Measurements from ENCODE around the gene MARCO. TPM values are rescaled to one million over a fixed set of nuclear protein-coding genes. Genes with fewer than 3 reads are reported as not detected.
"Not testable (repeated sequence)": the region's sequence is repeated elsewhere in the genome, so short reads cannot be mapped to it uniquely, and the experiment has no call there.

The MARCO gene
- total RNA-seq, 1 donor from 2014 or later, result 2.7 TPM

- DNase-seq, result no peak
Observed at GRCh38 chr2:118932949-118933348, 9.0 kb upstream of the MARCO start.

DNA sequence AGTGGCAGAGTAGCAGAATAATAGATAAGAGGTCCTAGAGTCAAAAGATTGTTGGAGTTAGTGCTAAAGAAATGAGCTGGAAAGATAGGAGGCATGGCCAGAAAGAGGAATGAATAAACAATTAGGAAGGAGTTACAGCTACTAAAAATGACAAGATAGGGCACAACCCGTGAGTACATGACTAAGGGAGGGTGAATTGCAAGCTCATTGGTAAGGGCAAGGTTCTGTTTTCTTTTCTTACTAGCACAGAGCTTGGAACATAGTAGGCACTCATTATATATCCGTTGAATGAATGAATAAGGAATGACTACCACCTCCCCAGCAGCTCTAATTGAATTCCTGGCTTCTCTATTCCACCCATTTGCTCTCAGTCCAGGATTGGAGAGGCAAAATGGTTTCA, 5.7 kb upstream of the MARCO start:
- no peak for DNase-seq

DNA sequence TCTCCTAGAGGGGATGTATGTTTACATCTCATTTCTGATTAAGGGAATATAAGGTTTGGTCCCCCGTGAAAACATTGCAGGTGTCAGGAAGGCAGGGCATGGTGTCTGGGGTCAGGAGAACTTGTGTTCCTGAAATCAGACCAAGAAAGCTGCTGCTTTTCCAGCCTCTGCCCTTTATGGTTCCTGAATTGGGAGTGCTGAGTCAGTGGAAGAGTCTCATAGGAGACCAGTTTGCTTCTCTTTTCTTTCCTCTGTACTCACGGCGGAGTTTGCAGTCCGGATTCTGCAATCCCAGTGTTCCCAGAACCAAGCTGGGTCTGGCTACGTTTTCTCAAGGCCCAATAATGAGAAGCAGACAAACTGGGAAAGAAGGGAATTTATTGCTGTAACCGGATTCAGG, 5.1 kb upstream of the MARCO start:
- no peak for DNase-seq

- no peak for DNase-seq
Observed at GRCh38 chr2:118937817-118938216, 4.2 kb upstream of the MARCO start.

- DNase-seq, result no peak
Observed at GRCh38 chr2:118939994-118940393, 2.0 kb upstream of the MARCO start.

DNA sequence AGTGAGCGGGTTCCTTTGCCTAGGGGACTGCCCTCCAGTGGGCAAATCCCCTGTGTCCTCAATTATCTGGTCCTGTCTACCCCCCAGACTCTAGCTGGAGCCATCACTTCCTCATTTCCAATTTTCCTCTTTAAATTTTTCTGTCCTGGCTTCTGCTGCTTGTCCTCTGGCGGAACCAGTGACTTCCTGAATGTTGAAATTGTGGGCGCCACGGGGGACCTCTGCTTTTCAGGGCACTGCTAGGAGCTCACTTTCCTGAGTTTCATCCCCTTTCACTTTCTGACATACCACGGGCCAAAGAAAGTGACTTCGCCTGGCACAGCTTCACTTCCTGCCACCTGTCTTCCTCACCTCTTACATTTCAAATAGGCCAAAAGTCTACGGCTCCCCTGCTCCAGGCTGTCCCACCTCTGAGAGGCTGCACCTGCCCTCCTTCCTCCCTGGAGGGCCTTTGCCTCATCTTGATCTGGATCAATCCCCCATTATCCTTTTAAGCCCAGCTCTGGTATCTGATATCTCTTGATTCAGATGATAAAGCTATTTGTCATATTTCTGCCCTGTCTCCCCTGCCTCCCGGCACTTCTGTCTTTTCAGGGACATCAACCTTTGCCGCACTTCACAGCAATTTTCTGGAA, 1.4 kb upstream of the MARCO start:
- DNase-seq, result peak; percentile 6

DNA sequence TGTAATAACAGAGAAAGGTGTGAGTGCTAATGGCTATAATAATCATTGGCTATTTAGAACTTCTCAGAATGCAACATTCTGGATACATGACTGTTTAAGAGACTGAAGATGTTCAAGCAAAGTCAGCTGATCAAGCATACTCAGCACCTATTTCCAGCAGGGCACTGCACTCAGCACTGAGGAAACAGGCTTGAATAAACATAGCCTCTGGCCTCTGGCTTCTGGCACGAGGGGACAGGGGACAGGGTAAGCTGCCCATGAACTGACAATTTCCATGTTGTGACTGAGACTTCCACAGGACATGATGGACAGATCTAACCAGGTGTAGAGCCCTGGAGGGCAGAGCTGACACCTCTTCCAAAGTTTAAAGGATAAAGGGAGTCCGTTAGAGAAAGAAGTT, 1.3 kb downstream of the MARCO start:
- DNase-seq, result no peak

DNA sequence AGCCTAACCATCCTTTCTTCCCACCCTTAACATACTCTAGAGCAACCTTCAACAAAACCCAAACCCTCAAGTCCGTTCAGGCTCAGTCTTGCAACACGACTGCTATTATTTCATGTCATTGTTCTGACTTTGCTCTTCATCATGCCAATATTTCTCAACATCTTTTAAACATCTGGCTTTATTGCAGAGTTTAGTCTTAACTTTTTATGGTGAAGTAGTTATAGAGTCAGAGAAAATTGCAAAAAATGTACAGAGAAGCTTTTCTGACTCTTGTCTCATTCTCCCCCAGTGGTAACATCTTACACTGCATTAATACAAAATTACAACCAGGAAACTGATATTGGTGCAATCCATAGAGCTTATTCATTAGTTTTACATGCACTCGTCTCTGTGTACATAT, 3.9 kb downstream of the MARCO start:
- no peak for DNase-seq

- DNase-seq, result not testable (repeated sequence)
Observed at GRCh38 chr2:118948266-118948665, 6.3 kb downstream of the MARCO start.

GRCh38 chr2:118954297-118955060, 12.5 kb downstream of the MARCO start:
- DNase-seq, result no peak

GRCh38 chr2:118965737-118966136, 23.7 kb downstream of the MARCO start:
- DNase-seq, result no peak

DNA sequence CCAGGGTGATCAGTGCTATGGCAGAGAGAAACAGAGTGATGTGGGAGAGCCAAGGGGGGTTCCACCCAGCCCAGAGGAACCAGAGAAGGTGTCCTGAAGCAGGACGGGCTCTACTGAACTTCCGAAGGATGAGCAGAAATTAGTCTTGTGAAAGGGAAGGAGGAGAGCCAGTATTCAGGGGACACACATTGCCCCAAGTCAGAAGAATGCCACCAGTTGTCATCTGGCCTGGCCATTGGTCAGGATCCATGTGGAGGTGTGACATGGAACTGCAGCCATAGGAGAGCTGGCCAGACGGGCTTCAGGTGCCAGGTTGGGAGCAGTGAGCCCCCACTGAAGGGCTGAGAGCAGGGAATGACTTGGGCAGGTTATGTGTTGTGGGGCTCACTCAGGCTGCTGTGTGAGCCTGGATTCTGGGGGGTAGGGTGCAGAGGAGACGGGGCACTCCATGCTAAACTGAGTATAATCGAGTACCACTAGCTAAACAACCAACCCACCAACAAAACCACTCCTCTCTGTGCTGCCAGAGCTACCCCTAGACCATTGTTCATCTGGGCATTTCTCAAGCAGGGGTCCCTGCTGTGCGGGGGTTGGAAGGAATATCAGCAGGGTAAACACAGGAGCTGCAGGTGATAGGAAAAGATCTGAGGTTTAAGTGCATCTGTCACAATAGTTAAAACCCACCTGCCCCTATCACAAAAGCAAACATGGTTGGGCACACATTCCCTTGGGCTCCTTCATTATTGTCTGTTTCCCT, 25.3 kb downstream of the MARCO start:
- no peak for DNase-seq

DNA sequence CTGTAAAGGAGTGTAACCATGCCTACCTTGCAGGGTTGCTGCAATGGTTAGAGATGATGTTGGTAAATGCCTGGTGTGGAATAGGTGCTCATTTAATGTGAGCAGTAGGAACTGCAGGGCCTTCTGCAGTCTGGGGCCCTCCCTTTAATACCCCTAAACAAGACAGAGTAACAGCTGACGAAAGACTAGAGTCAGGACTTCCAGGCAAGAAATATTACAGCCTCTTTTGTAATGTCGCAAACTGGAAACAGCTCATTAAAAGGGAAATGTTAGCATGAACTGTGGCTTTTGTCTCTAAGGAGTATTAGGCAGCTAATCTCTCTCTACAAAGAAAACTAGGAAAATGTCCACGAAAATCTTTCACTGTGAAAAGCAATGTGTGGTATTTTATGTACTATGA, 26.0 kb downstream of the MARCO start:
- no peak for DNase-seq

GRCh38 chr2:118968961-118969733, 27.2 kb downstream of the MARCO start:
- no peak for DNase-seq

DNA sequence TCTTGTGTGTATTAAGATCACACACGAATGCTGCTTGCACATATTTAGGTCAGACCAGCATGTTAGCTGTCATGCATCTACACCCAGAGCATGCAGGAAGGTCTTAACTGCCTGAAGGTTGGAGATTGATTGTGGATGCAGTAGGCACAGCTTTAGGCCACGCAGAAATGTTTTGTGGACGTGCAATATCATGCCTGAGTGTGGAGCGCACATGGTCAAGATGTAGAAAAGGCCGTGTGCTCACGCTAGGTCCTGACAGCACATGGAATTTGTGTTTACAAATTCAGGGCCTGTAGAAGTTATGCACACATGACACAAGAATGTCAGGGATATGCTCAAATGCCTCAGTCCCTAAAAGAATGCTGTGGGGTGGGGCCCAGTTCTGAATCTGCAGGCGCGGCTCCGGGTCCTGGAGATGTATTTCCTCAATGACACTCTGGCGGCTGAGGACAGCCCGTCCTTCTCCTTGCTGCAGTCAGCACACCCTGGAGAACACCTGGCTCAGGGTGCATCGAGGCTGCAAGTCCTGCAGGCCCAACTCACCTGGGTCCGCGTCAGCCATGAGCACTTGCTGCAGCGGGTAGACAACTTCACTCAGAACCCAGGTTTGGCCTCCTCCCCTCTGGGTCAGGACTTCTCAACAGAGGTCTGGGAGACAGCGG, 27.9 kb downstream of the MARCO start:
- no peak for DNase-seq

- no peak for DNase-seq
Observed at GRCh38 chr2:118970396-118971135, 28.6 kb downstream of the MARCO start.

DNA sequence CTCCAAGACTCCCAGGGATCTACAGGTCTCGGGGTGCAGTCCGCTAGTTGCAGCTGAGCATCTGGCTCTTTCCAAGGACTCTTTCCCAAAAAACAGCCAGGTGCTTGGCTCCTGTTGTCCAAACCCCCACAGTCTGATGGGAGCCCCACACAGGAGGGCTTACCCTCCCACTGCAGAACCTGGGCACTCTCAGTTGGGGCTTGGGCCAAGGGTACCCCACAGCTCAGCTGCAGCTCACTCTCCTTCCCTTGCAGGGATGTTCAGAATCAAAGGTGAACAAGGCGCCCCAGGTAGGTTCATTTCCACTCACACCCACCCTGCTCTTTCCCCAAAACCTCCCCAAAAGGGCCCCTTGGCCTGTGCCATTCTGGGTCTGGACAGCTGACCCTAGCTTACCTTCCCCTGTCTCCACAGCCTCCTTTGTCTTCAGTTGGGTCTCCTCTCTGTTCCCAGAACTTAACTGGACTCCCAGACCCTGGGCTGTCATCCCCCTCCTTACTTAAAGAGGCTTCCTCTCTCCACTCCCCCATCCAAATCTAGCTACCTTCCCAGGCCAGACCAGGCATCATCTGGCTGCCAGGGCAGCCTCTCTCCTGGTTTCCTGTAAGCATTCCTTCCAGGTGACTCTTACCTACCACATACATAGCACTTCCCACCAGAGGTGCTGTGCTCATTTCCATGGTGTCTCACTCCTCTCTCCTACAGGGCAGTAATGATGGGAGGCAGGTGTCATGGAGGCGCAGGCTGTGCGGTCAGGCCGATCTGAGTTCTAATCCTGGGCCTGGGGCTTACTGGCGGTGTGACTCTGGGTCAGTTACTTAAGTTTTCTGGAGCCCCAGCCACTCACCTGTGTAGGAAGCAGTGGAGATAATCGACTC, 29.5 kb downstream of the MARCO start:
- no peak for DNase-seq

GRCh38 chr2:118973542-118973951, 31.6 kb downstream of the MARCO start:
- no peak for DNase-seq

DNA sequence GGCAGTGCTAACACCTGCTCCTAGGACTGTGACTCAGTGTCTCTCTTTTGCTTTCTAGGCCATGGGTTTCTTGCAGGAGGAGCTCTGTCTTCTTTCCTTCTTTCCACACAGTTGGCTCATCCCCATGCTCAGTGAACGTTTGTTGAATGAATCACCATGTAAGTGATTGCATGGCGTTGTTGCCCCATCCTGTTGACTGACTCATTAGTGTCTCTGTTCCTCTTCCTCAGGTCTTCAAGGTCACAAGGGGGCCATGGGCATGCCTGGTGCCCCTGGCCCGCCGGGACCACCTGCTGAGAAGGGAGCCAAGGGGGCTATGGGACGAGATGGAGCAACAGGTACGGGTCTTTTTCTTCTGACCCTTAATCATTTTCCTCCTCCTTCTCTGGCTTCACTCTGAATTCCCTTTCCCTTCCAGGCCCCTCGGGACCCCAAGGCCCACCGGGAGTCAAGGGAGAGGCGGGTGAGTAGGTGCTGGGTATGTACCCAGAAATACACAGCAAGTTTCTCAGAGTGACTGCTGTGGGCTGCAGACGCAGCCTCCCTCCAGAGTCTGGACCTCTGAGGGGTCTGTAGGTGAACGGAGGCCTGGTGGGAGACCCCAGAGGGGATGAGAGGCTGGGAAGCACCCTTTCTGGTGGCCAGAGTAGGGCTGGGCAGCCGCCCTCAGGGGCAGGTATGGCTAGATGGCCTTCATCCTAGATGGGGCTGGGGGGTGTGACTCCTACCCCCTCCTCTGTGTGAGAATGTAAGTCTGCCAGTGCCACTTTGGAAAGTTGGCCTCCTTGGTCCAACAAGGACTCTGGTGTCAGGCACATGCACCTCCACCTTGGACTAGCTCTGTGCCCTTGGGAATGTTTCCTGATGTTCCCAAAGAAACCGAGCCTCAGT, 32.4 kb downstream of the MARCO start:
- no peak for DNase-seq

Measured in tongue (tissue), 2 donors.